Measurements from ENCODE around the gene KRTCAP3. TPM values are rescaled to one million over a fixed set of nuclear protein-coding genes. Genes with fewer than 3 reads are reported as not detected.
"Not testable (repeated sequence)": the region's sequence is repeated elsewhere in the genome, so short reads cannot be mapped to it uniquely, and the experiment has no call there.

Gene KRTCAP3
- total and polyA plus RNA-seq, 2 experiments from 2014 or later, result 1.3 to 2.0 TPM

GRCh38 chr2:27421660-27422250 is 20.4 kb upstream of the KRTCAP3 start:
- no peaks in the 10 kb centered on the region for H3K9me3 ChIP-seq (ENCODE audit: low read depth)
- H3K27ac ChIP-seq, result no peak overlapping the region
- no peaks in the 10 kb centered on the region for H3K4me1 ChIP-seq (ENCODE audit: low read depth)
- no peak for DNase-seq (ENCODE audit: low read depth in 1 of 2, low spot score in 1 of 2)
- no peak overlapping the region for H3K4me3 ChIP-seq
- H3K36me3 ChIP-seq, result no peaks in the 10 kb centered on the region
- no peaks in the 10 kb centered on the region for H3K27me3 ChIP-seq
- no peak for TF ChIP-seq CTCF (IDR thresholded peaks at IDR 0.05; ENCODE audit: low read depth, low read length)

DNA sequence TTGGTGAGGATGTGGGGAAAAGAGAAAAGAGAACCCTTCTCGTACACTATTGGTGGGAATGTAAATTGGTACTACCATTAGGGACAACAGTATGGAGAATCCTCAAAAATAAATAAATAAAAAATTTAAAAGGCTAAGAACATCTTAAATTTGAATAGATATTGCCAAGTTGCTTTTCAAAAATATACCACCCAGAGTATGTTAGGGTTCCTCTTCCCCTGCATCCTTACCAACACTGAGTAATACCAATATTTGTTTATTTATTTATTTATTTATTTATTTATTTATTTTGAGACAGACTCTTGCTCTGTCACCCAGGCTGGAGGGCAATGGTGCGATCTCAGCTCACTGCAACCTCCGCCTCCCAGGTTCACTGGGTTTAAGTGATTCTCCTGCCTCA is 19.2 kb upstream of the KRTCAP3 start:
- H3K27me3 ChIP-seq, result no peaks in the 10 kb centered on the region
- no peaks in the 10 kb centered on the region for H3K36me3 ChIP-seq
- H3K4me1 ChIP-seq (ENCODE audit: low read depth), result no peaks in the 10 kb centered on the region
- TF ChIP-seq CTCF (IDR thresholded peaks at IDR 0.05; ENCODE audit: low read depth, low read length), result no peak
- no peak overlapping the region for H3K4me3 ChIP-seq
- H3K27ac ChIP-seq, result no peak overlapping the region
- no peaks in the 10 kb centered on the region for H3K9me3 ChIP-seq (ENCODE audit: low read depth)
- DNase-seq (ENCODE audit: low read depth in 1 of 2, low spot score in 1 of 2), result no peak

- not testable (repeated sequence) for H3K9me3 ChIP-seq (ENCODE audit: low read depth); H3K27ac ChIP-seq; H3K4me3 ChIP-seq; H3K4me1 ChIP-seq (ENCODE audit: low read depth); H3K36me3 ChIP-seq; H3K27me3 ChIP-seq; DNase-seq (ENCODE audit: low read depth in 1 of 2, low spot score in 1 of 2)
Observed at GRCh38 chr2:27425039-27425438, 17.1 kb upstream of the KRTCAP3 start.

- peaks cover 12% of the 10 kb centered on the region for H3K4me1 ChIP-seq (ENCODE audit: low read depth)
- no peak for DNase-seq (ENCODE audit: low read depth in 1 of 2, low spot score in 1 of 2)
- peak overlapping the region; percentile 98 for H3K27ac ChIP-seq
- no peaks in the 10 kb centered on the region for H3K36me3 ChIP-seq
- peak overlapping the region; percentile 88 for H3K4me3 ChIP-seq
- no peaks in the 10 kb centered on the region for H3K9me3 ChIP-seq (ENCODE audit: low read depth)
- H3K27me3 ChIP-seq, result no peaks in the 10 kb centered on the region
- no peak for TF ChIP-seq CTCF (IDR thresholded peaks at IDR 0.05; ENCODE audit: low read depth, low read length)
Observed at GRCh38 chr2:27427863-27428212, 14.3 kb upstream of the KRTCAP3 start.

- H3K36me3 ChIP-seq, result peaks cover 3% of the 10 kb centered on the region
- no peak for TF ChIP-seq CTCF (IDR thresholded peaks at IDR 0.05; ENCODE audit: low read depth, low read length)
- H3K9me3 ChIP-seq (ENCODE audit: low read depth), result no peaks in the 10 kb centered on the region
- H3K27ac ChIP-seq, result peak within 1 kb of the TSS; percentile 98
- no peaks in the 10 kb centered on the region for H3K27me3 ChIP-seq
- DNase-seq (ENCODE audit: low read depth in 1 of 2, low spot score in 1 of 2), result peak; percentile 90 to 97
- H3K4me3 ChIP-seq, result peak within 1 kb of the TSS; percentile 88
- peaks cover 12% of the 10 kb centered on the region for H3K4me1 ChIP-seq (ENCODE audit: low read depth)
Observed at GRCh38 chr2:27428213-27428977, 13.8 kb upstream of the KRTCAP3 start, which contains the start of gene NRBP1. NRBP1 (plus strand) TSS chr2:27428631; CDS start chr2:27433274, 4,643 bp downstream.

- Histone ChIP-seq H3K4me1 (ENCODE audit: low read depth) (peaks cover 12% of the 10 kb centered on the region), H3K4me3 (peak overlapping the region; percentile 88), H3K9me3 (ENCODE audit: low read depth) (no peaks in the 10 kb centered on the region), H3K27ac (peak overlapping the region; percentile 98), H3K36me3 (peaks cover 10% of the 10 kb centered on the region), H3K27me3 (no peaks in the 10 kb centered on the region)
- peak; percentile 89 for DNase-seq (ENCODE audit: low read depth in 1 of 2, low spot score in 1 of 2)
- no peak for TF ChIP-seq CTCF (IDR thresholded peaks at IDR 0.05; ENCODE audit: low read depth, low read length)
Observed at GRCh38 chr2:27428978-27429541, 13.1 kb upstream of the KRTCAP3 start.
